HepG2 (cell line): Measurements from ENCODE around the gene CTXN3. TPM values are rescaled to one million over a fixed set of nuclear protein-coding genes. Genes with fewer than 3 reads are reported as not detected.

Experiments
- polyA plus RNA-seq, 8 experiments: library from polyadenylated mRNA; depleted of rRNA in 3 of 8; stranded (reverse) in 7 of 8; unstranded in 1 of 8; fragments of >200 nt; fragmentation: Illumina TruSeq in 4 of 8; extraction: Trizol in 4 of 8; gene quantifications; 2 replicates each; pipeline versions ENCODE4 v1.2.1 to v1.2.3, GENCODE V29; 2011 to 2016; ENCODE audit warnings: low read depth in 4 of 8, missing spikeins in 1 of 8, mixed read lengths in 1 of 8; ENCODE audit not compliant: insufficient read depth in 1 of 8
- total RNA-seq, 5 experiments: library from RNA; depleted of rRNA; stranded (reverse); fragments of >200 nt; fragmentation: Illumina TruSeq; extraction: Trizol; gene quantifications; 2 replicates each; pipeline ENCODE4 v1.2.3, GENCODE V29; 2016; ENCODE audit warnings: low read depth in 1 of 5

CTXN3 gene
- total and polyA plus RNA-seq, 2 of the 13 experiments (the other 11 are each of a cell fraction or from before 2014, with no cell fraction given), result not detected

Other genes with a start within 250 kb of the CTXN3 start
- gene PRRC1, start 131.4 kb upstream of the CTXN3 start, total RNA-seq (2016; rRNA removed; fragmentation: Illumina TruSeq; extraction: Trizol), result 51.9 and 86.7 TPM in 2 replicates
- 35.6 and 48.5 TPM in 2 replicates for gene PRRC1, start 131.4 kb upstream of the CTXN3 start, polyA plus RNA-seq (2011; rRNA removed)
- gene CCDC192, start 54.3 kb downstream of the CTXN3 start, total RNA-seq (2016; rRNA removed; fragmentation: Illumina TruSeq; extraction: Trizol), result not detected in 2 replicates
- gene CCDC192, start 54.3 kb downstream of the CTXN3 start, polyA plus RNA-seq (2011; rRNA removed), result not detected in 2 replicates